Measurements from ENCODE around the gene LHX3. TPM values are rescaled to one million over a fixed set of nuclear protein-coding genes. Genes with fewer than 3 reads are reported as not detected.

Gene LHX3
- total RNA-seq, 2 donors from 2014 or later = 1.3 TPM; not detected in 1

DNA sequence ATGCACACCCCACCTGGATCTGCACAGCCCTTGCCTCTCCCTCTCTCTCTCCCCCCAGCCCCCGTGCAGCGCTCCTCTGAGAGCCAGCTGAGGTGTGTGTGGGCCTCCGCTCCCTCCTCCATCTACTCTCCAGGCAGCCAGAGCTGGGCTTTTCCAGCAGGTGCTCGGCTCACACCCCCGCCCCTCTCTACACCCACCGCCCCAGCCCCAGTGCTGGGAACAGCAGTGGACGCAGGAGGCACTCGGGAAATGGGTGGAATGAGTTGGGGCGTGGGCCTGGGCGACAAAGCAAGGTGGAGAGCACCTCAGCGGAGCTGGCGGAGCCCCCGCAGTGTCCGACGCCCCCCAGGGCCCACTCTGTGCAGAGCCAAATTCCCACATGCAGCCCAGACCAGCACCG is 13.3 kb upstream of the LHX3 start:
- Histone ChIP-seq H3K27me3 (replicated peaks; ENCODE audit: insufficient read depth) (no peaks in the 10 kb centered on the region), H3K9me3 (no peaks in the 10 kb centered on the region), H3K27ac (no peak overlapping the region), H3K36me3 (peaks cover under 1 to 4% of the 10 kb centered on the region in 2 donors), H3K4me3 (no peak overlapping the region), H3K4me1 (replicated peaks) (no peaks in the 10 kb centered on the region)
- WGBS = 92% methylated on average over 16 of the region's 16 CpGs
- TF ChIP-seq POLR2AphosphoS5 (IDR thresholded peaks at IDR 0.05) = no peak
- no peak for TF ChIP-seq POLR2A (IDR thresholded peaks at IDR 0.05)
- TF ChIP-seq, protein P1, sequence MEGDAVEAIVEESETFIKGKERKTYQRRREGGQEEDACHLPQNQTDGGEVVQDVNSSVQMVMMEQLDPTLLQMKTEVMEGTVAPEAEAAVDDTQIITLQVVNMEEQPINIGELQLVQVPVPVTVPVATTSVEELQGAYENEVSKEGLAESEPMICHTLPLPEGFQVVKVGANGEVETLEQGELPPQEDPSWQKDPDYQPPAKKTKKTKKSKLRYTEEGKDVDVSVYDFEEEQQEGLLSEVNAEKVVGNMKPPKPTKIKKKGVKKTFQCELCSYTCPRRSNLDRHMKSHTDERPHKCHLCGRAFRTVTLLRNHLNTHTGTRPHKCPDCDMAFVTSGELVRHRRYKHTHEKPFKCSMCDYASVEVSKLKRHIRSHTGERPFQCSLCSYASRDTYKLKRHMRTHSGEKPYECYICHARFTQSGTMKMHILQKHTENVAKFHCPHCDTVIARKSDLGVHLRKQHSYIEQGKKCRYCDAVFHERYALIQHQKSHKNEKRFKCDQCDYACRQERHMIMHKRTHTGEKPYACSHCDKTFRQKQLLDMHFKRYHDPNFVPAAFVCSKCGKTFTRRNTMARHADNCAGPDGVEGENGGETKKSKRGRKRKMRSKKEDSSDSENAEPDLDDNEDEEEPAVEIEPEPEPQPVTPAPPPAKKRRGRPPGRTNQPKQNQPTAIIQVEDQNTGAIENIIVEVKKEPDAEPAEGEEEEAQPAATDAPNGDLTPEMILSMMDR (IDR thresholded peaks at IDR 0.05) = no peak
- intact Hi-C loops (cut with DNase I) = no loop called here
- no peak for DNase-seq (ENCODE audit: low spot score)

DNA sequence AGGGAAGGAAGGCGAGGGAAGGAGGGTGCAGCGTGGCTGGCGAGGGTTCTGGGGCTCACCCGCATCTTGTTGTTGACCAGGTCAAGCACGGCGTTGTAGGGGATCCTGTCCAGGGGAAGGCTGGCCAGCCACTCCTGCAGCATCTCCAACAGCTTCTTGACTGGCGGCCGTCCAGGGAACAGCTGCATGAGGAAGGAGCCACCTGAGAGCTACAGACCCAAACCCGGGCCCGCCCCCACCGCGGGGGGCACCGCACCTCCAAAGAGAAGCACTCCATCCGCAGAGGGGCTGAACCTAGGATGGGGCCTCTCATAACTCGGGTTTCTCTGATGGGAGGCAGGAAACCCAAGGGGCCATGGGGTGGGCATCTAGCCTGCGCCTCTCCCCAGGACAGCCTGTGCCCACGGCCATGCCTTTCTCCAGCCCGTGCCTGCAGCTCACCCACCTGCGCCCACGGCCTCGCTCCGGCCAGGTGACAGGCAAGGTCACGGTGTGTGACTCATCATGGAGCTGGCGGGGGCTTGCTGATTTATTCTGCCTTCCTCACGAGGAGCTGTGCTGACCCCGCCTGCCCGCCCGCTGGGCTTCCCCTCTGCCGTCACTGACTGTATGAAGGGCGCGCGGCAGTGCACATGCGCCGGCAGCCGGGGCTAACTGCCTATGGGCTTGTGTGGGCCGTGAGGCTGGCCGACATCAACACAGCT is 11.8 kb upstream of the LHX3 start:
- intact Hi-C loops (cut with DNase I) = no loop called here
- Histone ChIP-seq H3K36me3 (peaks cover 0 to 4% of the 10 kb centered on the region in 2 donors), H3K27ac (no peak overlapping the region)

DNA sequence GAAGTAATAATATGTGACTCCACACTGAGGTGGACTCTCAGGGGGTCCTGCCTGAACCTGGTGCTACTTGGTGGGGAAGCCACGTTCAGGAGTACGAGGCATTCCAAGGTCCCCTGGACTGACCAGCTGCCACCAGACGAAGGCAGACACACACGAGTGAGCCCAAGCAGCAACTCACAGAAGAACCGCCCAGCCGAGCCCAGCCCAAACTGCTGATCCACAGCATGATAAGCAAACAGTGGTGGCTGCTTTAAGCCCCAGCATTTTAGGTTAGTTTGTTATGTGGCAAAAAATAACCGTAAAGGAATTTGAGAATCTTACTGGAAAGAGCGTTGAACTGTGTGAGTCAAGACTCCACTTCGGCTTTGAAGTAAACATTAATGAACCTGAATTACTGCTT is 8.8 kb upstream of the LHX3 start:
- Histone ChIP-seq H3K9me3 (no peaks in the 10 kb centered on the region), H3K4me3 (no peak overlapping the region), H3K27ac (no peak overlapping the region), H3K4me1 (replicated peaks) (no peaks in the 10 kb centered on the region), H3K36me3 (peaks cover 0 to 4% of the 10 kb centered on the region in 2 donors), H3K27me3 (replicated peaks; ENCODE audit: insufficient read depth) (no peaks in the 10 kb centered on the region)
- TF ChIP-seq POLR2AphosphoS5 (IDR thresholded peaks at IDR 0.05) (no peak), POLR2A (IDR thresholded peaks at IDR 0.05) (no peak)
- TF ChIP-seq, protein P1 (IDR thresholded peaks at IDR 0.05) = no peak
- intact Hi-C loops (cut with DNase I) = no loop called here
- 93% methylated on average over 9 of the region's 9 CpGs for WGBS
- DNase-seq (ENCODE audit: low spot score) = no peak

More for the DNA sequence above, 11.8 kb upstream of the LHX3 start:
- Histone ChIP-seq H3K4me3 (no peak overlapping the region), H3K27me3 (replicated peaks; ENCODE audit: insufficient read depth) (no peaks in the 10 kb centered on the region), H3K4me1 (replicated peaks) (no peaks in the 10 kb centered on the region), H3K9me3 (no peaks in the 10 kb centered on the region)
- 91% methylated on average over 34 of the region's 37 CpGs for WGBS
- DNase-seq (ENCODE audit: low spot score) = no peak
- TF ChIP-seq POLR2AphosphoS5 (IDR thresholded peaks at IDR 0.05) (no peak), POLR2A (IDR thresholded peaks at IDR 0.05) (no peak)
- TF ChIP-seq, protein P1 (IDR thresholded peaks at IDR 0.05) = no peak

DNA sequence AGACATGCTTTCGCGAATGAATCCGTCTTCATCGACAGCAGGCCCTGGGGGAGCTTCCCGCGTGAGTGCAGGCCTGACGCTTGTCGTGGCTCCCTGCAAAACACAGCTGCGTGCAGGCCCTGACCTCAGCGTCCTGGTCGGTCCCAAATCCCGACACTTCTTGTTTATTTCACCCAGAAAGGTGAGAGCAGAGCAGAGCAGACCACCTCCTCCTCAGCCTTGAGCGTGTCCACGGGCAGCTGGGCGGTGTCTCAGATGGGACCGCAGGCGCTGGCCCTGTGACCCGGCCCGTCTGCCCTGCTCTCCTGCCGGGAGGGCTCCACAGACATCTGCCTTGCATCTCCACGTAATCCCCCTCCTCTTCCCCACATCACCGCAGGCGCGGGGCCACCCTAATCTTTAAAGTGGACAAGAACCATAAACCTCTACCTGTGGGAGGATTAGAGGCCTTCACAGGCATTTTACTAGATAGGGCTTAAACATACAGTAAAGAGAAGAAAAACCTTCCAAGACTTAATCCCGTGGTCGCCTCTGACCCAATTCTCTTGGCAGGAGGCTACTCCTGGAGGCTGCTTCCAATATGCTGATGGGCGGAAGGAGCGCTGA is 7.5 kb upstream of the LHX3 start:
- peaks cover 0 to 4% of the 10 kb centered on the region in 2 donors for H3K36me3 ChIP-seq
- no peak for TF ChIP-seq POLR2AphosphoS5 (IDR thresholded peaks at IDR 0.05)
- TF ChIP-seq, protein P1 (IDR thresholded peaks at IDR 0.05) = no peak
- no peak for TF ChIP-seq POLR2A (IDR thresholded peaks at IDR 0.05)
- no peak overlapping the region for H3K4me3 ChIP-seq
- H3K27me3 ChIP-seq (replicated peaks; ENCODE audit: insufficient read depth) = no peaks in the 10 kb centered on the region
- intact Hi-C loops (cut with DNase I) = no loop called here
- no peaks in the 10 kb centered on the region for H3K9me3 ChIP-seq
- H3K4me1 ChIP-seq (replicated peaks) = no peaks in the 10 kb centered on the region
- H3K27ac ChIP-seq = no peak overlapping the region
- 94% methylated on average over 28 of the region's 28 CpGs for WGBS
- no peak for DNase-seq (ENCODE audit: low spot score)

Measured in prostate gland (tissue), 2 donors.